IPS DF 4.7 (cell line): ENCODE results near the gene INPPL1.

Experiments
- DNase-seq: peaks from one replicate; pipeline ENCODE4 v3.0.0-alpha.2; 2013; ENCODE audit warnings: low spot score; ENCODE audit errors: extremely low read depth

The INPPL1 gene

GRCh38 chr11:72232260-72233055, 7.9 kb downstream of the INPPL1 start:
- DNase-seq = no peak

GRCh38 chr11:72233056-72233772, 8.6 kb downstream of the INPPL1 start:
- no peak for DNase-seq

GRCh38 chr11:72233773-72234513, 9.4 kb downstream of the INPPL1 start:
- no peak for DNase-seq

GRCh38 chr11:72234514-72234830, 9.9 kb downstream of the INPPL1 start:
- DNase-seq = no peak

- DNase-seq = no peak
Measured at GRCh38 chr11:72234920-72235319, 10.4 kb downstream of the INPPL1 start.

- no peak for DNase-seq
Measured at GRCh38 chr11:72235351-72236057, 10.9 kb downstream of the INPPL1 start.

- DNase-seq = no peak
Measured at GRCh38 chr11:72236083-72236697, 11.6 kb downstream of the INPPL1 start.

GRCh38 chr11:72236774-72237111, 12.2 kb downstream of the INPPL1 start:
- no peak for DNase-seq

- DNase-seq = no peak
Measured at GRCh38 chr11:72237112-72237931, 12.8 kb downstream of the INPPL1 start.

- DNase-seq = peak; percentile 85
Measured at GRCh38 chr11:72238040-72238450, 13.5 kb downstream of the INPPL1 start.

GRCh38 chr11:72238492-72239312, 14.1 kb downstream of the INPPL1 start:
- DNase-seq = no peak

GRCh38 chr11:72239313-72239848, 14.8 kb downstream of the INPPL1 start:
- no peak for DNase-seq

GRCh38 chr11:72239849-72240460, 15.4 kb downstream of the INPPL1 start:
- no peak for DNase-seq

GRCh38 chr11:72240461-72241290, 16.1 kb downstream of the INPPL1 start:
- no peak for DNase-seq

- no peak for DNase-seq
Measured at GRCh38 chr11:72241291-72241781, 16.8 kb downstream of the INPPL1 start.

GRCh38 chr11:72242141-72242540, 17.6 kb downstream of the INPPL1 start:
- DNase-seq = no peak

GRCh38 chr11:72243173-72244059, 18.8 kb downstream of the INPPL1 start:
- DNase-seq = no peak
